ENCODE data around the gene RAPGEF2. TPM values are rescaled to one million over a fixed set of nuclear protein-coding genes. Genes with fewer than 3 reads are reported as not detected.

The RAPGEF2 gene
- total and polyA plus RNA-seq, 2 of the 8 experiments (the other 6 are each of a cell fraction or from before 2014, with no cell fraction given): 24.4 to 48.6 TPM

DNA sequence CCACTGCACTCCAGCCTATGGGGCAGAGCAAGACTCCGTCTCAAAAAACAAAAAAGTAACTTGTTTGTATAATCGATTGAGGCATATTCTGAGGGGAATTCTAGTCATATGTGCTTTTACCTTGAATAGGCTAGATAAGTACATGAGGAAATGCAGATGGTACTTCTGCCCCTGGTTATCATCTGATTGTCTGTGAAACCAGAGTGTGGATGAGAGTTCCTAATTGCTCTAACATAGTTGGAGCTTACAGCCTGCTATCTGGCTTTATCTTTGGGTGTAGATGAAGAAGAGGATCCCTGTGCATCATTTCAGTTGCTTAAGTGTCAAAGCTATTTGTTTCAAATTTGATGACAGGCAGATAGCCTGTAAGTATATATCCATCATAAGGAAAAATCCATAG, 205.1 kb downstream of the RAPGEF2 start (continued):
- TF ChIP-seq TEAD4 (IDR thresholded peaks at IDR 0.05; ENCODE audit: low read depth, low read length) (no peak), POLR2A (IDR thresholded peaks at IDR 0.05; ENCODE audit: control extremely low read depth in 1 of 2, low read depth in 2 of 2, low read length in 2 of 2) (no peak), CEBPB (IDR thresholded peaks at IDR 0.05; ENCODE audit: low read depth, low read length) (no peak), BRCA1 (IDR thresholded peaks at IDR 0.05; ENCODE audit: low read depth, low read length) (no peak), CHD2 (IDR thresholded peaks at IDR 0.05; ENCODE audit: low read length) (no peak), KDM4A (IDR thresholded peaks at IDR 0.05; ENCODE audit: low read depth, low read length, severe bottlenecking) (no peak), ATF3 (IDR thresholded peaks at IDR 0.05; ENCODE audit: insufficient read depth, low read depth, low read length) (no peak), FOSL1 (IDR thresholded peaks at IDR 0.05; ENCODE audit: insufficient read depth, low read depth, low read length) (no peak)

All from H1 (cell line).